Neural cell (in vitro differentiated cells): ENCODE results near the gene WIPI1.

Source experiments
- EP300 ChIP-seq: fragments of 450-650 bp; conservative IDR thresholded peaks from 2 replicates; pipeline ENCODE4 v1.6.1; 2014; ENCODE audit warnings: antibody characterized with exemption, mild to moderate bottlenecking, moderate library complexity; ENCODE audit not compliant: poor library complexity, severe bottlenecking
- EZH2 ChIP-seq: fragments of 200-600, 300-800 bp; shearing (Covaris generic), sonication (generic); IDR thresholded peaks from 2 replicates; pipeline ENCODE4 v1.6.1; 2014; ENCODE audit warnings: antibody characterized with exemption, low read length, borderline replicate concordance, mild to moderate bottlenecking; ENCODE audit not compliant: insufficient read depth, poor library complexity, severe bottlenecking
- MXI1 ChIP-seq: fragments of 450-650 bp; conservative IDR thresholded peaks from 2 replicates; pipeline ENCODE4 v1.6.1; 2014; ENCODE audit warnings: antibody characterized with exemption, mild to moderate bottlenecking; ENCODE audit not compliant: poor library complexity, severe bottlenecking
- POLR2AphosphoS5 ChIP-seq: IDR thresholded peaks from 2 replicates; pipeline ENCODE4 v1.6.1; 2012
- TAF1 ChIP-seq: IDR thresholded peaks from 2 replicates; pipeline ENCODE4 v1.6.1; 2012; ENCODE audit warnings: low read depth
- TF ChIP-seq, protein P1 (sequence below): fragments of 450-650 bp; IDR thresholded peaks from 2 replicates; pipeline ENCODE4 v1.5.1; 2014; ENCODE audit warnings: antibody characterized with exemption, mild to moderate bottlenecking, moderate library complexity; ENCODE audit not compliant: poor library complexity, severe bottlenecking
- TF ChIP-seq, protein P2 (sequence below): IDR thresholded peaks from 2 replicates; pipeline ENCODE4 v1.6.1; 2012; ENCODE audit warnings: borderline replicate concordance

DNA sequence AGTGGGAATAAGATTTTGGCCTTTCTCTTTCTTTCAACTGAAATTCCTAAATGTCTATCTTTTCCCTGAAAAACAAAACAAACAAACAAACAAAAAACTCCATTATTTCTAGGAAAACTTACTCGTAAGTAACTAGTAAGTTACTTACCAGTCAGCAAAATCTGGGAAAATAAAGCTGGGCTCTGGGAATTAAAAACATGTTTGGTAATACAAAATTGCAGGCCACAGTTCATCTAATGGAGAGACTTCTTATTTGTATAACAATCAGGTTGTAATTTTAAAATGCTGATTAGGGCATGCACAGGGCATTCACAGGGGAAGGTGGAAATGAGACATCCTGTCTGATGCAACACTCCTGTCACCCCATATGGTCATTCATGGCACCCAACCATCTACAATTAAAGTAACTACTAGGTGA, 3.8 kb upstream of the WIPI1 start:
- TF ChIP-seq, protein P1, sequence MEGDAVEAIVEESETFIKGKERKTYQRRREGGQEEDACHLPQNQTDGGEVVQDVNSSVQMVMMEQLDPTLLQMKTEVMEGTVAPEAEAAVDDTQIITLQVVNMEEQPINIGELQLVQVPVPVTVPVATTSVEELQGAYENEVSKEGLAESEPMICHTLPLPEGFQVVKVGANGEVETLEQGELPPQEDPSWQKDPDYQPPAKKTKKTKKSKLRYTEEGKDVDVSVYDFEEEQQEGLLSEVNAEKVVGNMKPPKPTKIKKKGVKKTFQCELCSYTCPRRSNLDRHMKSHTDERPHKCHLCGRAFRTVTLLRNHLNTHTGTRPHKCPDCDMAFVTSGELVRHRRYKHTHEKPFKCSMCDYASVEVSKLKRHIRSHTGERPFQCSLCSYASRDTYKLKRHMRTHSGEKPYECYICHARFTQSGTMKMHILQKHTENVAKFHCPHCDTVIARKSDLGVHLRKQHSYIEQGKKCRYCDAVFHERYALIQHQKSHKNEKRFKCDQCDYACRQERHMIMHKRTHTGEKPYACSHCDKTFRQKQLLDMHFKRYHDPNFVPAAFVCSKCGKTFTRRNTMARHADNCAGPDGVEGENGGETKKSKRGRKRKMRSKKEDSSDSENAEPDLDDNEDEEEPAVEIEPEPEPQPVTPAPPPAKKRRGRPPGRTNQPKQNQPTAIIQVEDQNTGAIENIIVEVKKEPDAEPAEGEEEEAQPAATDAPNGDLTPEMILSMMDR = no peak
- TF ChIP-seq EZH2 = no peak
- TF ChIP-seq, protein P2, sequence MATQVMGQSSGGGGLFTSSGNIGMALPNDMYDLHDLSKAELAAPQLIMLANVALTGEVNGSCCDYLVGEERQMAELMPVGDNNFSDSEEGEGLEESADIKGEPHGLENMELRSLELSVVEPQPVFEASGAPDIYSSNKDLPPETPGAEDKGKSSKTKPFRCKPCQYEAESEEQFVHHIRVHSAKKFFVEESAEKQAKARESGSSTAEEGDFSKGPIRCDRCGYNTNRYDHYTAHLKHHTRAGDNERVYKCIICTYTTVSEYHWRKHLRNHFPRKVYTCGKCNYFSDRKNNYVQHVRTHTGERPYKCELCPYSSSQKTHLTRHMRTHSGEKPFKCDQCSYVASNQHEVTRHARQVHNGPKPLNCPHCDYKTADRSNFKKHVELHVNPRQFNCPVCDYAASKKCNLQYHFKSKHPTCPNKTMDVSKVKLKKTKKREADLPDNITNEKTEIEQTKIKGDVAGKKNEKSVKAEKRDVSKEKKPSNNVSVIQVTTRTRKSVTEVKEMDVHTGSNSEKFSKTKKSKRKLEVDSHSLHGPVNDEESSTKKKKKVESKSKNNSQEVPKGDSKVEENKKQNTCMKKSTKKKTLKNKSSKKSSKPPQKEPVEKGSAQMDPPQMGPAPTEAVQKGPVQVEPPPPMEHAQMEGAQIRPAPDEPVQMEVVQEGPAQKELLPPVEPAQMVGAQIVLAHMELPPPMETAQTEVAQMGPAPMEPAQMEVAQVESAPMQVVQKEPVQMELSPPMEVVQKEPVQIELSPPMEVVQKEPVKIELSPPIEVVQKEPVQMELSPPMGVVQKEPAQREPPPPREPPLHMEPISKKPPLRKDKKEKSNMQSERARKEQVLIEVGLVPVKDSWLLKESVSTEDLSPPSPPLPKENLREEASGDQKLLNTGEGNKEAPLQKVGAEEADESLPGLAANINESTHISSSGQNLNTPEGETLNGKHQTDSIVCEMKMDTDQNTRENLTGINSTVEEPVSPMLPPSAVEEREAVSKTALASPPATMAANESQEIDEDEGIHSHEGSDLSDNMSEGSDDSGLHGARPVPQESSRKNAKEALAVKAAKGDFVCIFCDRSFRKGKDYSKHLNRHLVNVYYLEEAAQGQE = no peak
- no peak for TF ChIP-seq MXI1
- TF ChIP-seq POLR2AphosphoS5 = no peak
- no peak for TF ChIP-seq TAF1
- TF ChIP-seq EP300 = no peak
